Measurements from ENCODE around the gene NHERF1.
A peak's percentile ranks its signal among the peaks of the same experiment; 100 is the strongest.

The NHERF1 gene

GRCh38 chr17:74733365-74734122 is 14.9 kb upstream of the NHERF1 start:
- TF ChIP-seq CTCF (IDR thresholded peaks at IDR 0.05): no peak

GRCh38 chr17:74734256-74734655 is 14.2 kb upstream of the NHERF1 start:
- TF ChIP-seq CTCF (IDR thresholded peaks at IDR 0.05): no peak

GRCh38 chr17:74736513-74737298 is 11.7 kb upstream of the NHERF1 start, which contains the start of gene RAB37:
TSS of gene RAB37 (plus strand) at chr17:74737256. CDS start at chr17:74737273, 17 bp downstream.
- peak; percentile 70 for TF ChIP-seq CTCF (IDR thresholded peaks at IDR 0.05)

- TF ChIP-seq CTCF (IDR thresholded peaks at IDR 0.05): no peak; the same call in 1 of the 2 replicates
Observed at GRCh38 chr17:74737299-74738050, 11.0 kb upstream of the NHERF1 start.

- TF ChIP-seq CTCF (IDR thresholded peaks at IDR 0.05): no peak
Observed at GRCh38 chr17:74738051-74738996, 10.1 kb upstream of the NHERF1 start.

- TF ChIP-seq CTCF (IDR thresholded peaks at IDR 0.05): no peak
Observed at GRCh38 chr17:74739227-74739831, 9.1 kb upstream of the NHERF1 start.

Data from LNCAP (cell line).